Activated CD4-positive, alpha-beta T cell treated with anti-CD3 and anti-CD28 coated beads for 36 hours (primary cell): Measurements from ENCODE around the gene IFT22. TPM values are rescaled to one million over a fixed set of nuclear protein-coding genes. Genes with fewer than 3 reads are reported as not detected.
"Not testable (repeated sequence)": the region's sequence is repeated elsewhere in the genome, so short reads cannot be mapped to it uniquely, and the experiment has no call there.

Experiments
- ATAC-seq: fragments of 200-7000 bp; cut with Tn5 transposase; one replicate; pipeline ENCODE4 v1.10.0; 2021; ENCODE audit warnings: mild to moderate bottlenecking, moderate library complexity
- CTCF ChIA-PET: fragments of 350-600 bp; sonication (Branson Sonifier 250); formaldehyde crosslinking; loops from one replicate; lab custom pipeline; 2021; ENCODE audit warnings: antibody characterized with exemption; lab: Charles Lee
- POLR2A ChIA-PET: fragments of 350-600 bp; sonication (Branson Sonifier 250); formaldehyde crosslinking; loops from one replicate; lab custom pipeline; 2021; ENCODE audit warnings: antibody characterized with exemption, inconsistent platforms; lab: Charles Lee
- DNase-seq: peaks from one replicate; pipeline ENCODE4 v3.0.0-alpha.2; 2020
- H3K27ac Mint-ChIP-seq: one replicate; pipeline ENCODE4 v1.8.0; 2021; ENCODE audit warnings: mixed read lengths
- H3K27me3 Mint-ChIP-seq: one replicate; pipeline ENCODE4 v1.8.0; 2021; ENCODE audit warnings: mixed read lengths
- H3K36me3 Mint-ChIP-seq: one replicate; pipeline ENCODE4 v1.8.0; 2021; ENCODE audit warnings: low read depth, mixed read lengths
- H3K4me1 Mint-ChIP-seq: one replicate; pipeline ENCODE4 v1.8.0; 2021; ENCODE audit warnings: mixed read lengths
- H3K4me3 Mint-ChIP-seq: one replicate; pipeline ENCODE4 v1.8.0; 2021; ENCODE audit warnings: mild to moderate bottlenecking, moderate library complexity, mixed read lengths
- H3K9me3 Mint-ChIP-seq: one replicate; pipeline ENCODE4 v1.8.0; 2021; ENCODE audit warnings: low read depth, mixed read lengths
- intact Hi-C, 2 experiments: fragments of 100-400 bp; cut with DNase I in 1 of 2; cut with micrococcal nuclease in 1 of 2; formaldehyde crosslinking; loops; one replicate each; pipeline versions ENCODE4 v1.14.2 to v1.15.1; 2022 to 2024; cut with DNase I, micrococcal nuclease
- total RNA-seq, 2 experiments: library from RNA; stranded (reverse); gene quantifications; one replicate each; pipeline ENCODE4 v1.2.3, GENCODE V29; 2021

The IFT22 gene
- total RNA-seq, 2 experiments from 2014 or later, result 6.0 to 6.7 TPM

DNA sequence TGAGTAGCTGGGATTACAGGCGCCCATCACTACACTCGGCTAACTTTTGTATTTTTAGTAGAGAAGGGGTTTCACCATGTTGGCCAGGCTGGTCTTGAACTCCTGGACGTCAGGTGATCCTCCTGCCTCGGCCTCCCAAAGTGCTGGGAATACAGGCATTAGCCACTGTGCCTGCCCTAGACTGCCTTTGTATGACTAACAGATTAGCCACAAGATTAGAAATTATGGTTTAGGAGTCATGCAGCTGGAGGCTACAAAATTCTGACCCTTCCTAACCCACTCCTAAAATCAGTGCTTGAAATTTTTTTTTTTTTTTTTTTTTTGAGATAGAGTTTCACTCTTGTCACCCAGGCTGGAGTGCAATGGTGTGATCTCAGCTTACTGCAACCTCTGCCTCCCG is 29.0 kb downstream of the IFT22 start:
- H3K4me3 Mint-ChIP-seq, intact Hi-C loops, H3K27ac Mint-ChIP-seq, H3K9me3 Mint-ChIP-seq, H3K4me1 Mint-ChIP-seq, DNase-seq, POLR2A ChIA-PET, H3K36me3 Mint-ChIP-seq, ATAC-seq: not testable (repeated sequence)
- peaks cover 24% of the 10 kb centered on the region for H3K27me3 Mint-ChIP-seq
- CTCF ChIA-PET, result interaction anchor here (0.9 to 1.4 kb wide), 2 partner anchors 10 to 100 kb away, joined by 3 to 4 read pairs; no protein-coding TSS in a partner anchor

DNA sequence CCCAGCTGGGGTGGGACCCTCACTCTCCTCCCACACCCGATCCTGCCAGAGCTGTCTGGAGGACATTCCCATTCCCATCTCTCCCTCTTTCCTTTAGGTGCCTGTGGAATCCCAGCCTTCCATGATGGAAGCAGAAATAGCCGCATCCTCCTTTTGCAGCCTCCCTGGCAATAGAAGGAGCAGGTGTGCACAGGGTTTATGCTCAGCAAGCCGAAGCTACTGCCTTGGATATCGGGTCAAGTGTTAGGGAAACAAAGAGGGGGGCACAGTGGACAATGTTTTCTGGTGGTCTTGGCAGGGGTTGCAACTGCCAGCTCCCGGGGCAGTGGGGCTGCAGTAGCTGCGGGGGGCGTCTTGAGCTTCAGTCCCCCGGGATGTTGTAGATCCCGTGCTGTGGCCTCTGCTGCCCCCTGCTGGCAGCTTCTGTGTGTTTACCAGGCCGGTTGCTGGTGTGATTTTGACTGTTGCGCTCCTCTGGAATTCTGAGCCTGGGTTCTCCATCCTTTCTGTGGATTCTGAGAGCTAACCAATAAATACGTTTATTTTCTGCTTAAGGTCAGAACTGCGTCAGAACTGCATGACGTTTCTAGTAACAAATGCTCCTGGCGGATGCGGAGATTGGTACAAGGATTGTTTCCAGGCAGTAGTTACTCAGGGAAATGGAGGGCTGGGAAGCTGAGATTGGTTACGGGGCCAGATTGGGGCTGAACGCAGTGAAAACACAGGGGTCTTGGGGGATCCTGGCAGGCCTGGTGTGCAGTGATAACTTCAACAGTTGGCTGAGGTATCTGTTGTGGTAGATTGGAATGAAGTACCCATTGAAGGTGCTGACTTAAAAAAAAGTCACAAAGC is 31.2 kb downstream of the IFT22 start:
- H3K4me3 Mint-ChIP-seq, H3K9me3 Mint-ChIP-seq, intact Hi-C loops, H3K4me1 Mint-ChIP-seq, H3K36me3 Mint-ChIP-seq, H3K27ac Mint-ChIP-seq: not testable (repeated sequence)
- ChIA-PET CTCF (interaction anchor here (0.6 to 1.9 kb wide), 21 partner anchors 8 to 1314 kb away, joined by 3 to 11 read pairs (median 4); partner anchors contain the start of genes AZGP1, IFT22, PLOD3 and VGF), POLR2A (interaction anchor here (1.1 kb wide), 1 partner anchor 11 kb away, joined by 3 read pairs; no protein-coding TSS in a partner anchor)
- peaks cover 19% of the 10 kb centered on the region for H3K27me3 Mint-ChIP-seq
- DNase-seq (peak; percentile 80), ATAC-seq (peak; percentile 63)

DNA sequence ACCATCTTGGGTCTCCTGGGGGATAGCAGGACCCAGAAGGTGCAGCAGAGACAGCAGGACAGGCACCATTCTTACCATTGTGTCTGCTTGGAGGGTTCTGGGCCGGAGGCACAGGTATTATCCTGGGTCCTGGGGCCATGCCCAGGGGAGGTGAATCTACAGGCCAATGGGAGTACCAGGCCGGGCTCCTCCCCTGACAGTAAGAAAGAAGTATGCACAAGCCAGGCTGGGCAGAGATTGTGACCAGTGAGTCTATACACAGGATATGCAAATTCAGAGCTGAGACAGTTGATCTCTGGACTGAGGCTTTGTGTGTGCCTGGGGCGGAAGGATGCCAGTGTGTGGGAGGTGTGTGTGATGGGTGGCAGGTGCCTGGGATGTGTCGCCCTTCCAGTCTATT is 31.9 kb downstream of the IFT22 start:
- H3K9me3 Mint-ChIP-seq, H3K4me3 Mint-ChIP-seq, H3K4me1 Mint-ChIP-seq, H3K36me3 Mint-ChIP-seq, H3K27ac Mint-ChIP-seq, POLR2A ChIA-PET: not testable (repeated sequence)
- intact Hi-C loops, result loop anchor here in 1 of 2 experiments (10.0 kb wide), 1 partner anchor 75 kb away; the partner anchor contains the start of genes PLOD3 and ZNHIT1
- CTCF ChIA-PET, result interaction anchor here (0.7 to 1.9 kb wide), 8 partner anchors 9 to 146 kb away, joined by 3 to 11 read pairs (median 5); partner anchors contain the start of genes PLOD3 and ZNHIT1
- H3K27me3 Mint-ChIP-seq, result peaks cover 19% of the 10 kb centered on the region
- ATAC-seq, result peak; percentile 95
- peak; percentile 55 for DNase-seq

DNA sequence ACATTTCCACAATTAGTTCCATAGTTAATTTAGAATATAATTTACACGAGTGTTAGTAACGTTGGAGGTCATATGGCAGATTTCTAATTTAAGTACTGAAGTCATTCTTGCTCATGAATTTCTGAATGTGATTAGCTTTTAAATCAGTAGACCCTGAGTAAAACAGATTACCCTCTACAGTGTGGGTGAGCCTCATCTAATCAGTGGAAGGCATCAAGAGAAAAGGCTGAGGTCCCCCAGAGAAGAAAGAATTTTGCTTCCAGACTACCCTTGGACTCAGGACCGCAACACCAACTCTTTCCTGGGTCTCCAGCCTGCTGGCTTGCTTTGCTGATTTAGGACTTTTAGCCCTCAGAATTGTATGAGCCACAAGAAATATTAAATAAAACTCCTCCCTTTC is 33.2 kb downstream of the IFT22 start:
- Mint-ChIP-seq H3K4me3 (no peak overlapping the region), H3K27me3 (peaks cover 12% of the 10 kb centered on the region), H3K9me3 (no peaks in the 10 kb centered on the region), H3K27ac (no peak overlapping the region), H3K4me1 (peaks cover 9% of the 10 kb centered on the region), H3K36me3 (no peaks in the 10 kb centered on the region)
- DNase-seq (no peak), ATAC-seq (no peak)
- ChIA-PET POLR2A (no interaction called here), CTCF (no interaction called here)
- intact Hi-C loops, result loop anchor here in 1 of 2 experiments (10.0 kb wide), 1 partner anchor 74 kb away; the partner anchor contains the start of genes PLOD3 and ZNHIT1

DNA sequence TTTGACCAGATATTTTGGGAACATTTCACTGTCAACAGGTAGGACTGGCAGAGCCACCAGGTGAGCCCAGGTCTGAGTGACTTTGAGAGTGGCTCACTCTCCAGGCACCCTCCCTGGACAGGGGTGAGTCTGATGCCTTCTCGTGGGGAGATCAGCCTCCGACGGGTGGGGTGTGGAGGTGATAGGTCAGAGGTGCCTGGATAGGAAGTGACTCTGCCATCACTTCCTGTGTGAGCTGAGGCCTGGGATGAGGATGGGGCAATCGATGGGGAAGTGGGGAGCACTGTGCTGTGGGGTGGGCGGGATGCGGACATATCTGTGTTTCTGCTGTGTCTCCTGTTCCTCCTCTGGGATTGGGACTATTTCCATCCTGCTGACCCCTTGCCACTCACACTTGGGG is 34.6 kb downstream of the IFT22 start:
- Mint-ChIP-seq H3K9me3 (no peaks in the 10 kb centered on the region), H3K4me3 (no peak overlapping the region), H3K27me3 (peaks cover 10% of the 10 kb centered on the region), H3K4me1 (peaks cover 14% of the 10 kb centered on the region), H3K27ac (no peak overlapping the region), H3K36me3 (no peaks in the 10 kb centered on the region)
- ChIA-PET POLR2A (no interaction called here), CTCF (interaction anchor here (0.6 kb wide), 1 partner anchor 169 kb away, joined by 3 read pairs; no protein-coding TSS in a partner anchor)
- no peak for ATAC-seq
- intact Hi-C loops, result loop anchor here in 1 of 2 experiments (10.0 kb wide), 1 partner anchor 72 kb away; the partner anchor contains the start of genes PLOD3 and ZNHIT1
- DNase-seq, result peak; percentile 6

DNA sequence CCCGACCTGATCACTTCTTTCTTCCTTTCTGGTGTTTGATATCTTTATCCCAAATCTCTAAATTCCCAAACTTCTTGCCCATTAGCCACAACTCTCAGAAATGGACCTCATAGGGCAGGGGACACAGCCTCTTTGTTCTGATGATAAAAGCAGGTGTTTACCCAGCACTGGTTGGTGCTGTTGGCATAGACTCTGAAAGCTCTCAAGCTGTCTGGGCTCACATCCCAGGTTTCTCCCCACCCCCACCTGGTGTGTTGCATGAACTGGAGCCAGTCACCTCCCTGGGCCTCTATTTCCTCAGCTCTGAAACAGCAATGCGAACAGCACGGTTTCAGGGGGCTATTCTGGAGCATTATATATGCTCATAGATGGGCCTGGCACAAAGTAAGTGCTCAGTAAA is 35.7 kb downstream of the IFT22 start:
- ATAC-seq, POLR2A ChIA-PET: not testable (repeated sequence)

DNA sequence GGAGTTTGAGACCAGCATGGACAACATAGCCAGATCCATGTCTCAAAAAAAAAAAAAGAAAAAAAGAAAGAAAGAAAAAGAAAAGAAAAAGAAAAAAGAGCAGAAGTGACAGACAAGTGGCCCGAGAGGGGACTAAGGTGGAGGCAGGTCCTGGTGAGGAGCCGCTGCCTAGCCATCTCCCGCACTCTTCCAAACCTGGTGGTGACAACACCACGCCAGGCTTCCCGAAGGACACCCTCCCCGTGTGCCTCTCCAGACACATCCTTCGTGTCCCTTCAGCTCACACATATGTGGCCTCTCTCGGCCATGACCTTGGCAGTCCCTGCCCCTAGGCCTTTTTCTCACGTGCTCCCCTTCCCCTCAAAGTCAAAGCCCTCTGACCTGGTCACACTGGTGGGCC is 36.4 kb downstream of the IFT22 start:
- intact Hi-C loops, result loop anchor here in 1 of 2 experiments (10.0 kb wide), 1 partner anchor 70 kb away; the partner anchor contains the start of genes PLOD3 and ZNHIT1
- peaks cover 14% of the 10 kb centered on the region for H3K4me1 Mint-ChIP-seq
- ChIA-PET POLR2A (no interaction called here), CTCF (no interaction called here)
- H3K36me3 Mint-ChIP-seq, result no peaks in the 10 kb centered on the region
- DNase-seq (no peak), ATAC-seq (no peak)
- no peak overlapping the region for H3K27ac Mint-ChIP-seq
- H3K9me3 Mint-ChIP-seq, result no peaks in the 10 kb centered on the region
- H3K4me3 Mint-ChIP-seq, result no peak overlapping the region
- H3K27me3 Mint-ChIP-seq, result peaks cover 3% of the 10 kb centered on the region

More for the DNA sequence above, 35.7 kb downstream of the IFT22 start:
- H3K4me3 Mint-ChIP-seq, H3K36me3 Mint-ChIP-seq, H3K27ac Mint-ChIP-seq, H3K27me3 Mint-ChIP-seq, H3K9me3 Mint-ChIP-seq, DNase-seq, CTCF ChIA-PET: not testable (repeated sequence)
- intact Hi-C loops, result loop anchor here in 1 of 2 experiments (10.0 kb wide), 1 partner anchor 71 kb away; the partner anchor contains the start of genes PLOD3 and ZNHIT1
- peaks cover 14% of the 10 kb centered on the region for H3K4me1 Mint-ChIP-seq

DNA sequence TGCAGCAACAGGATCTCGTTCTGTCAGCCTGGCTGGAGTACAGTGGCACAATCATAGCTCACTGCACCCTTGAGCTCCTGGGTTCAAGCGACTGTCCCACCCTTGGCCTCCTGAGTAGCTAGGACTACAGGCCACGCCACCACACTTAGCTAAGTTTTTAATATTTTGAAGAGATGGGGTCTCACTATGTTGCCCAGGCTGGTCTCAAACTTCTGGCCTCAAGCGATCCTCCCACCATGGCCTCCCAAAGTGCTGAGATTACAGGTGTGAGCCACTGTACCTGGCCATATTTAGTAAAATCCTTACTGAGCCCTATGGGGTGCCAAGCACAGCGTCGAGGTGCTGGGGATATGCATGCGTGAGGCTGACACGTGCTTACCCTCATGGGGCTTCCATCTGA is 40.7 kb downstream of the IFT22 start:
- intact Hi-C loops, result loop anchor here in 1 of 2 experiments (10.0 kb wide), 1 partner anchor 66 kb away; the partner anchor contains the start of genes PLOD3 and ZNHIT1
- POLR2A ChIA-PET, result interaction anchor here (0.5 kb wide), 1 partner anchor 25 kb away, joined by 3 read pairs; no protein-coding TSS in a partner anchor
- H3K27me3 Mint-ChIP-seq, result not testable (repeated sequence)

DNA sequence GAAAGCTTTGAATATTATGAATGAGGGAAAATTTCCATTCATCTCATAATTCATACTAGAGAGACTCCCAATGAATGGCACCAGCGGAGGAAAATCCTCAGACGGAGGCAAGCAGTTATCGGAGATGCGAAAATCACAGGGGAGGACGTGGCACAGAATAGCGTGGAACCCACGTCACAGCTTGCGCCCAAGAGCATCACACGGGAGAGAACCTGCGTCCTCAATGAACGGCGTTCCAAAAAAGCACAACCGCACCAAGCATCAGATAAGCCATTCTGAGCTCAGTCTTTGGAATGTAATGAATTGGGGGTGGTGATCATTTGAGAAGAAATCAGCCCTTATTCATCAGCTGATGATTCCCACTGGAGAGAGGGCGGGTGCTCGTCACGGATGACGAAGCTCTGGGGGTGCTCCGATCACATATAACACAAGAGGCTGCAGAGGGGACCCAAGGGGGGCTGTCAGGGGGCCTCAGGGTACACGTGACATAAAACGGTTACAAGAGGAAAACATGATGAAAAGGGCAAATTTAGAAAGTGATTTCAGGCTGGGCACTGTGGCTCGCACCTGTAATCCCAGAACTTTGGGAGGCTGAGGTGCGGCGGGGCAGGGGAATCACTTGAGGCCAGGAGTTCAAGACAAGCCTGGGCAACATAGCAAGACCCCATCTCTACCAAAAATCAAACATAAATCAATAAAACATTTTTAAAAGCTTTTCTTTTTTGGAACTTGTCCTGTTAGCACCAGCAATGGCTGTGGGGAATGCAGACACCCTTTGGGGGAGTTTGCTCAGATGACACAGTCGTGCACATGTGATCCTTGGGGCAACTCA is 42.9 kb downstream of the IFT22 start:
- ChIA-PET CTCF (interaction anchor here (0.5 to 0.7 kb wide), 2 partner anchors 133 to 381 kb away, joined by 3 to 5 read pairs; no protein-coding TSS in a partner anchor), POLR2A (no interaction called here)
- Mint-ChIP-seq H3K36me3 (no peaks in the 10 kb centered on the region), H3K4me3 (no peak overlapping the region), H3K27me3 (peaks cover 6% of the 10 kb centered on the region), H3K4me1 (peaks cover 5% of the 10 kb centered on the region), H3K27ac (no peak overlapping the region), H3K9me3 (no peaks in the 10 kb centered on the region)
- ATAC-seq (no peak), DNase-seq (no peak)
- intact Hi-C loops, result no loop called here

More for the DNA sequence above, 40.7 kb downstream of the IFT22 start:
- DNase-seq, H3K27ac Mint-ChIP-seq, H3K4me3 Mint-ChIP-seq, H3K4me1 Mint-ChIP-seq, ATAC-seq, H3K9me3 Mint-ChIP-seq, H3K36me3 Mint-ChIP-seq: not testable (repeated sequence)
- CTCF ChIA-PET, result interaction anchor here (1.5 to 4.2 kb wide), 4 partner anchors 10 to 137 kb away, joined by 5 to 48 read pairs (median 26); partner anchors contain the start of gene FIS1

DNA sequence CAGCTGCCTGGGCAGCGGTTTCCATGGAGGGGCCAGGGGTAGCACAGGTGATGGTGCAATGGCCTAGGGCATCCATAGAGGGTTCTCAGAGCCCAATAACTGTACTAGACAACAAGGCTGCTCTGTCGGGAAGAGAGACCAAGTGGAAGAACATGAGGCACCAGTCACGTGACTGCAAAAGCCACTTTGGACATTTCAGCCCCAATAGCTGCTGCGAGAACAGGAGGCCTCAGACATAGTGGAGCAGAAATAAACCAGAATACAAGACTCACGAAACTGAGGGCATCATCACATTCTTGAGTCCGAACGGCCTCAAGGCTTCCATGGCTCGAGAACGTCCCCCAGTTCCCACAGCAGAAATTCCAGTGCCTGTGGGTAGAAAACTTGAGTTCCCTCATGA is 44.5 kb downstream of the IFT22 start:
- Mint-ChIP-seq H3K36me3 (no peaks in the 10 kb centered on the region), H3K27me3 (peaks cover 9% of the 10 kb centered on the region), H3K4me3 (no peak overlapping the region), H3K9me3 (no peaks in the 10 kb centered on the region), H3K4me1 (no peaks in the 10 kb centered on the region), H3K27ac (no peak overlapping the region)
- ATAC-seq, result no peak
- ChIA-PET POLR2A (no interaction called here), CTCF (no interaction called here)
- no peak for DNase-seq
- intact Hi-C loops, result no loop called here
